ENCODE measurements around the gene C1orf21.

DNA sequence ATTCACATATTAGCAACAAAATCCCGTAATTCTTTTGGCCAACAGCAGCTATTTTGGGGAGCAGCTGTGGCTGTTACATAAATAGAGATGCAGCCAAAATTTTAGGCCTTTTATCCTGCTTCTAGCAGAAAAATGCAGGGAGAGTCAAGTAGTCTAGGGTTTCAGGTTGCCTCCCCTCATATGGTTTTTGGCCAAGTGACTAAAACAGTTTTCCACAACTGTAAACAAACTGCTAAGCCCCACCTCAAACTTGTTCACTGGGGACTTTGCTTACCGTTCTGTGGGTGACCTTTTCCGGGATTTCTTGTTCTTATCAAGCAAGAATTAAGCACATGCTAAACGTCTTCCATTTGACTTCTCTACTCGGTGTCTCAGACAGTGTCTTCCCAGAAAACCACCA, 234.4 kb downstream of the C1orf21 start:
- TF ChIP-seq CTCF (IDR thresholded peaks at IDR 0.05; ENCODE audit: low read depth, low read length, poor library complexity, severe bottlenecking) (no peak), EZH2phosphoT487 (IDR thresholded peaks at IDR 0.05; ENCODE audit: borderline replicate concordance, low read length) (no peak)

All from DOHH2 (cell line).